HG02938 (cell line): ENCODE measurements around the gene DNAH6.
"Not testable (repeated sequence)": the region's sequence is repeated elsewhere in the genome, so short reads cannot be mapped to it uniquely, and the experiment has no call there.

Experiments
- ATAC-seq: cut with Tn5 transposase; IDR thresholded peaks from one replicate; pipeline ENCODE4 v1.9.1; 2021; ENCODE audit warnings: mild to moderate bottlenecking, moderate library complexity; ENCODE audit not compliant: unreplicated experiment

DNAH6 gene

GRCh38 chr2:84516234-84516986, at the start of gene DNAH6:
TSS of gene DNAH6 (plus strand) at chr2:84516498. CDS start at chr2:84517827, 1,329 bp downstream.
- peak; percentile 99 for ATAC-seq

- no peak for ATAC-seq
These were observed 48.9 kb upstream of the DNAH6 start for GRCh38 chr2:84467389-84467788.

GRCh38 chr2:84472423-84472822, 43.9 kb upstream of the DNAH6 start:
- not testable (repeated sequence) for ATAC-seq

- ATAC-seq, result no peak
These were observed 43.3 kb upstream of the DNAH6 start for GRCh38 chr2:84472856-84473565.

GRCh38 chr2:84474176-84474575, 42.1 kb upstream of the DNAH6 start:
- no peak for ATAC-seq

- ATAC-seq, result no peak
These were observed 38.4 kb upstream of the DNAH6 start for GRCh38 chr2:84477886-84478285.

- ATAC-seq, result no peak
These were observed 37.4 kb upstream of the DNAH6 start for GRCh38 chr2:84478867-84479266.

GRCh38 chr2:84481702-84482101, 34.6 kb upstream of the DNAH6 start:
- no peak for ATAC-seq

- no peak for ATAC-seq
These were observed 33.7 kb upstream of the DNAH6 start for GRCh38 chr2:84482603-84483002.

- no peak for ATAC-seq
These were observed 33.0 kb upstream of the DNAH6 start for GRCh38 chr2:84483320-84483719.

- no peak for ATAC-seq
These were observed 29.7 kb upstream of the DNAH6 start for GRCh38 chr2:84486441-84487115.

- ATAC-seq, result no peak
These were observed 28.9 kb upstream of the DNAH6 start for GRCh38 chr2:84487298-84487996.

- no peak for ATAC-seq
These were observed 25.0 kb upstream of the DNAH6 start for GRCh38 chr2:84491256-84491655.

- no peak for ATAC-seq
These were observed 24.6 kb upstream of the DNAH6 start for GRCh38 chr2:84491741-84492140.

- no peak for ATAC-seq
These were observed 23.7 kb upstream of the DNAH6 start for GRCh38 chr2:84492571-84492970.

GRCh38 chr2:84493514-84493913, 22.8 kb upstream of the DNAH6 start:
- no peak for ATAC-seq

GRCh38 chr2:84494070-84494469, 22.2 kb upstream of the DNAH6 start:
- ATAC-seq, result no peak

- peak; percentile 74 for ATAC-seq
These were observed 20.7 kb upstream of the DNAH6 start for GRCh38 chr2:84495539-84496146.

GRCh38 chr2:84496386-84496785, 19.9 kb upstream of the DNAH6 start:
- ATAC-seq, result no peak

GRCh38 chr2:84497285-84497684, 19.0 kb upstream of the DNAH6 start:
- ATAC-seq, result no peak
